Large intestine (tissue), 3 donors: ENCODE measurements around the gene USP24. TPM values are rescaled to one million over a fixed set of nuclear protein-coding genes. Genes with fewer than 3 reads are reported as not detected.
"Not testable (repeated sequence)": the region's sequence is repeated elsewhere in the genome, so short reads cannot be mapped to it uniquely, and the experiment has no call there.

Source experiments
- DNase-seq, 2 donors: peaks; one replicate each; pipeline versions ENCODE4 v3.0.0 to v3.0.0-alpha.2; 2013
- H3K27ac ChIP-seq: one replicate; pipeline ENCODE4 v1.5.1; 2013; ENCODE audit warnings: low read length
- H3K27me3 ChIP-seq: 2 replicates; pipeline ENCODE4 v1.6.1; 2013; ENCODE audit warnings: low read length; ENCODE audit not compliant: control insufficient read depth, insufficient read depth
- H3K36me3 ChIP-seq: 2 replicates; pipeline ENCODE4 v1.6.1; 2013; ENCODE audit warnings: low read length; ENCODE audit not compliant: control insufficient read depth, insufficient read depth
- H3K4me1 ChIP-seq: one replicate; pipeline ENCODE4 v1.6.1; 2013; ENCODE audit warnings: low read length; ENCODE audit not compliant: control insufficient read depth, insufficient read depth
- H3K4me3 ChIP-seq: one replicate; pipeline ENCODE4 v1.5.1; 2013; ENCODE audit warnings: low read length
- H3K9me3 ChIP-seq: one replicate; pipeline ENCODE4 v1.6.1; 2013; ENCODE audit warnings: mild to moderate bottlenecking, low read depth, low read length, moderate library complexity; ENCODE audit not compliant: control insufficient read depth
- WGBS: methylation state at CpG from one replicate; pipeline ENCODE4 v1.1.5; 2013; ENCODE audit warnings: low lambda C conversion rate; ENCODE audit not compliant: insufficient coverage; 5-methylcytosine and 5-hydroxymethylcytosine counted together
- polyA plus RNA-seq: library from polyadenylated mRNA; unstranded; fragments of 120-200 nt; gene quantifications from one replicate; pipeline ENCODE4 v1.2.1, GENCODE V29; 2013

The USP24 gene
- polyA plus RNA-seq, 1 donor = 37.6 TPM

GRCh38 chr1:55128418-55128995 lies 86.7 kb downstream of the USP24 start:
- Histone ChIP-seq H3K4me1 (no peaks in the 10 kb centered on the region), H3K36me3 (peaks cover 62% of the 10 kb centered on the region), H3K4me3 (no peak overlapping the region), H3K27ac (no peak overlapping the region), H3K27me3 (no peaks in the 10 kb centered on the region), H3K9me3 (no peaks in the 10 kb centered on the region)
- 93% methylated on average over 5 of the region's 7 CpGs for WGBS
- no peak for DNase-seq

- no peak for DNase-seq
- Histone ChIP-seq H3K4me1 (no peaks in the 10 kb centered on the region), H3K27me3 (no peaks in the 10 kb centered on the region), H3K9me3 (no peaks in the 10 kb centered on the region), H3K4me3 (no peak overlapping the region), H3K36me3 (peaks cover 67% of the 10 kb centered on the region), H3K27ac (no peak overlapping the region)
- WGBS = 90% methylated on average over 2 of the region's 3 CpGs
These were observed 87.3 kb downstream of the USP24 start for GRCh38 chr1:55127827-55128343.

- no peak overlapping the region for H3K4me3 ChIP-seq
- peaks cover 73% of the 10 kb centered on the region for H3K36me3 ChIP-seq
- H3K9me3 ChIP-seq = no peaks in the 10 kb centered on the region
- H3K27ac ChIP-seq = no peak overlapping the region
- 94% methylated on average over 3 of the region's 5 CpGs for WGBS
- H3K4me1 ChIP-seq = no peaks in the 10 kb centered on the region
- no peak for DNase-seq
- H3K27me3 ChIP-seq = no peaks in the 10 kb centered on the region
These were observed 90.7 kb downstream of the USP24 start for GRCh38 chr1:55124470-55124869.

GRCh38 chr1:55120538-55120937 lies 94.6 kb downstream of the USP24 start:
- DNase-seq = no peak
- no peak overlapping the region for H3K4me3 ChIP-seq
- no peaks in the 10 kb centered on the region for H3K4me1 ChIP-seq
- H3K27ac ChIP-seq = no peak overlapping the region
- no peaks in the 10 kb centered on the region for H3K27me3 ChIP-seq
- no peaks in the 10 kb centered on the region for H3K9me3 ChIP-seq
- no CpG with 5 or more reads among the region's 5 CpGs for WGBS
- H3K36me3 ChIP-seq = peaks cover 66% of the 10 kb centered on the region

- WGBS = 100% methylated on average over 2 of the region's 5 CpGs
- Histone ChIP-seq H3K9me3 (no peaks in the 10 kb centered on the region), H3K4me3 (no peak overlapping the region), H3K27ac (no peak overlapping the region), H3K27me3 (no peaks in the 10 kb centered on the region), H3K4me1 (no peaks in the 10 kb centered on the region), H3K36me3 (peaks cover 63% of the 10 kb centered on the region)
- no peak for DNase-seq
These were observed 96.4 kb downstream of the USP24 start for GRCh38 chr1:55118651-55119329.

- Histone ChIP-seq H3K27me3 (no peaks in the 10 kb centered on the region), H3K4me1 (no peaks in the 10 kb centered on the region), H3K4me3 (no peak overlapping the region), H3K9me3 (no peaks in the 10 kb centered on the region), H3K27ac (no peak overlapping the region), H3K36me3 (peaks cover 57% of the 10 kb centered on the region)
- DNase-seq = no peak
These were observed 97.2 kb downstream of the USP24 start for GRCh38 chr1:55117941-55118340.

GRCh38 chr1:55109005-55109404 lies 106.2 kb downstream of the USP24 start:
- not testable (repeated sequence) for DNase-seq
- 100% methylated on average over 2 of the region's 14 CpGs for WGBS

GRCh38 chr1:55107101-55107500 lies 108.1 kb downstream of the USP24 start:
- no peak overlapping the region for H3K4me3 ChIP-seq
- no peak overlapping the region for H3K27ac ChIP-seq
- H3K27me3 ChIP-seq = no peaks in the 10 kb centered on the region
- no peak for DNase-seq
- no peaks in the 10 kb centered on the region for H3K9me3 ChIP-seq
- H3K4me1 ChIP-seq = no peaks in the 10 kb centered on the region
- H3K36me3 ChIP-seq = peaks cover 64% of the 10 kb centered on the region
- WGBS = 100% methylated on average over 2 of the region's 6 CpGs

More at GRCh38 chr1:55109005-55109404, 106.2 kb downstream of the USP24 start:
- H3K36me3 ChIP-seq = peaks cover 54% of the 10 kb centered on the region
- not testable (repeated sequence) for H3K27me3 ChIP-seq, H3K4me3 ChIP-seq, H3K9me3 ChIP-seq, H3K4me1 ChIP-seq, H3K27ac ChIP-seq

GRCh38 chr1:55103891-55104290 lies 111.3 kb downstream of the USP24 start:
- no CpG with 5 or more reads among the region's 2 CpGs for WGBS
- H3K27ac ChIP-seq = no peak overlapping the region
- H3K9me3 ChIP-seq = no peaks in the 10 kb centered on the region
- DNase-seq = no peak
- H3K27me3 ChIP-seq = no peaks in the 10 kb centered on the region
- H3K36me3 ChIP-seq = peaks cover 68% of the 10 kb centered on the region
- no peak overlapping the region for H3K4me3 ChIP-seq
- H3K4me1 ChIP-seq = no peaks in the 10 kb centered on the region

GRCh38 chr1:55095095-55095494 lies 120.1 kb downstream of the USP24 start:
- Histone ChIP-seq H3K36me3 (peaks cover 67% of the 10 kb centered on the region), H3K4me3 (no peak overlapping the region), H3K27me3 (no peaks in the 10 kb centered on the region), H3K27ac (no peak overlapping the region), H3K9me3 (no peaks in the 10 kb centered on the region), H3K4me1 (no peaks in the 10 kb centered on the region)
- DNase-seq = no peak
- no CpG with 5 or more reads among the region's 5 CpGs for WGBS

- Histone ChIP-seq H3K9me3 (no peaks in the 10 kb centered on the region), H3K27ac (no peak overlapping the region), H3K4me1 (no peaks in the 10 kb centered on the region), H3K36me3 (peaks cover 77% of the 10 kb centered on the region), H3K4me3 (no peak overlapping the region), H3K27me3 (no peaks in the 10 kb centered on the region)
- DNase-seq = no peak
- no CpG with 5 or more reads among the region's 2 CpGs for WGBS
These were observed 122.7 kb downstream of the USP24 start for GRCh38 chr1:55092475-55092874.
